NT2/D1 (cell line): ENCODE results near the gene ZNF648.

Experiments
- DNase-seq: peaks from one replicate; pipeline ENCODE4 v3.0.0-alpha.2; 2011; ENCODE audit warnings: low read depth, low spot score
- H3K27me3 ChIP-seq: 2 replicates; pipeline ENCODE4 v1.6.0; 2011; ENCODE audit warnings: mild to moderate bottlenecking; ENCODE audit not compliant: insufficient read length, insufficient read depth
- H3K36me3 ChIP-seq: 2 replicates; pipeline ENCODE4 v1.6.1; 2011; ENCODE audit warnings: mild to moderate bottlenecking, low read length, mixed read lengths; ENCODE audit not compliant: insufficient read depth, insufficient read length
- H3K4me1 ChIP-seq: 2 replicates; pipeline ENCODE4 v1.5.1; 2011; ENCODE audit not compliant: insufficient read depth, insufficient read length
- H3K4me3 ChIP-seq: 2 replicates; pipeline ENCODE4 v1.5.1; 2011; ENCODE audit warnings: low read depth; ENCODE audit not compliant: insufficient read length
- H3K9ac ChIP-seq: 2 replicates; pipeline ENCODE4 v1.6.0; 2011; ENCODE audit warnings: low read depth; ENCODE audit not compliant: insufficient read length
- H3K9me3 ChIP-seq: 2 replicates; pipeline ENCODE4 v1.5.1; 2011; ENCODE audit warnings: mild to moderate bottlenecking, low read length; ENCODE audit not compliant: insufficient read depth
- SUZ12 ChIP-seq: IDR thresholded peaks from 2 replicates; pipeline ENCODE4 v1.6.1; 2011; ENCODE audit not compliant: insufficient read length, insufficient read depth; ENCODE audit errors: extremely low read depth
- YY1 ChIP-seq: IDR thresholded peaks from 2 replicates; pipeline ENCODE4 v1.6.1; 2011; ENCODE audit not compliant: insufficient read length, insufficient read depth
- ZNF274 ChIP-seq: IDR thresholded peaks from 2 replicates; pipeline ENCODE4 v1.6.1; 2011; ENCODE audit warnings: mild to moderate bottlenecking, low read depth, low read length

The ZNF648 gene

DNA sequence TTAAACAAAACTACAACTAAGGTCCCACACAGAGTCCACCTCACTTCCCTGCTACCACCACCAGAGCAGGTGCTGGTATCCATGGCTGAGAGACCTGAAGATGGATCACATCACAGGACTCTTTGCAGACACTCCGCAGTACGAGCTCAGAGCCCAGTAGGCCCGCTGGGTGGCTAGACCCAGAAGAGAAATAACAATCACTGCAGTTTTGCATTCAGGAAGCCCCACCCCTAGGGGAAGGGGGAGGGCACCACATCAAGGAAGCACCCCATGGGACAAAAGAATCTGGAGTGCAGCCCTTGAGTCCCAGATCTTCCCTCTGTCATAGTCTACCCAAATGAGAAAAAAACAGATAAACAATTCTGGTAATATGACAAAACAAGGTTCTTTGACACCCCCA is 56.9 kb downstream of the ZNF648 start:
- TF ChIP-seq SUZ12 (no peak), YY1 (no peak), ZNF274 (no peak)
- no peak for DNase-seq
- Histone ChIP-seq H3K4me1 (peaks cover 5% of the 10 kb centered on the region), H3K27me3 (no peaks in the 10 kb centered on the region), H3K36me3 (no peaks in the 10 kb centered on the region), H3K9ac (no peak overlapping the region), H3K4me3 (no peak overlapping the region), H3K9me3 (peaks cover 11% of the 10 kb centered on the region; the same call in 1 of the 2 replicates)
